GM12801 (cell line): ENCODE results near the gene ZNF33B.

Experiments
- CTCF ChIP-seq: IDR thresholded peaks from one replicate; pipeline ENCODE4 v1.5.1; 2011; ENCODE audit warnings: control low read depth; ENCODE audit not compliant: insufficient read length; ENCODE audit errors: extremely low read depth

Gene ZNF33B

GRCh38 chr10:42576338-42576737, 62.0 kb downstream of the ZNF33B start:
- no peak for TF ChIP-seq CTCF

DNA sequence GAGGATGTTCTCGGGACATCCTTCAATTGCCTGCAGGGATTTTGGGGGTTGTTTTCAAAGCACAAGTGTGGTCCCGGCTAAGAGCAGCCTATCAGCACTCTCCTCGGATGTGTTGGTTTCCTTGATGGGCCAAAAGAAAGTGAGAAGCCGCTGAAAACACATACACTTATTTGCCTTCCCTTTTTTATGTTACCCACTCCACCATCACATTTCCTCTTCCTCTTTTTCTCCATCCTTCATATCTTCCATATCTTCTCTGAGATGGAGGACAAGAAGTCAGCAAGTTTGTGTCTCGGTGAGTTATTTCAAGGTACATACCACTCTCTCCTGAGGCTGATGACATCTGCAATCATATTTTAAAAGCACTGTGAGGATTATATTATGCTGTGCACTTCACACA, 64.0 kb downstream of the ZNF33B start:
- no peak for TF ChIP-seq CTCF

DNA sequence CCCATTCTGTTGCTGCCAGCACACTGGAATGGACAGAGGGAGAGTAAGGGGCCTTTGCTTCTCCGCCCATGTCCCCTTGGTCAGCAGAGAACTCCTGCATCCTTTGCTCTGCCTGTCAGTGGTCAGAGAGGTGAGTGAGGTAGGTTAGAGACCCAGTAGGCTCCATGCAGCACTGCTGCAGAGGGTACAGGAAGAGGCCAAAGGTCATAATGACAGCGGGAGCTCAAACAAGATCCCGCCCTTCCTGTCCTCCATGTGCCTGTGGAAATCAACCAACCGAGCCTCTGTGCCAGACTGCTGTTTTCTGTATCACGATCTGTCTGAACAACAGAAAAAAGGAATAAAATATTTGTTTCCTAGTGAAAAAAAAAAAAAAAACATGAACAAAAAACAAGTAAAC, 81.4 kb downstream of the ZNF33B start:
- no peak for TF ChIP-seq CTCF

GRCh38 chr10:42553064-42553407, 85.3 kb downstream of the ZNF33B start:
- no peak for TF ChIP-seq CTCF

DNA sequence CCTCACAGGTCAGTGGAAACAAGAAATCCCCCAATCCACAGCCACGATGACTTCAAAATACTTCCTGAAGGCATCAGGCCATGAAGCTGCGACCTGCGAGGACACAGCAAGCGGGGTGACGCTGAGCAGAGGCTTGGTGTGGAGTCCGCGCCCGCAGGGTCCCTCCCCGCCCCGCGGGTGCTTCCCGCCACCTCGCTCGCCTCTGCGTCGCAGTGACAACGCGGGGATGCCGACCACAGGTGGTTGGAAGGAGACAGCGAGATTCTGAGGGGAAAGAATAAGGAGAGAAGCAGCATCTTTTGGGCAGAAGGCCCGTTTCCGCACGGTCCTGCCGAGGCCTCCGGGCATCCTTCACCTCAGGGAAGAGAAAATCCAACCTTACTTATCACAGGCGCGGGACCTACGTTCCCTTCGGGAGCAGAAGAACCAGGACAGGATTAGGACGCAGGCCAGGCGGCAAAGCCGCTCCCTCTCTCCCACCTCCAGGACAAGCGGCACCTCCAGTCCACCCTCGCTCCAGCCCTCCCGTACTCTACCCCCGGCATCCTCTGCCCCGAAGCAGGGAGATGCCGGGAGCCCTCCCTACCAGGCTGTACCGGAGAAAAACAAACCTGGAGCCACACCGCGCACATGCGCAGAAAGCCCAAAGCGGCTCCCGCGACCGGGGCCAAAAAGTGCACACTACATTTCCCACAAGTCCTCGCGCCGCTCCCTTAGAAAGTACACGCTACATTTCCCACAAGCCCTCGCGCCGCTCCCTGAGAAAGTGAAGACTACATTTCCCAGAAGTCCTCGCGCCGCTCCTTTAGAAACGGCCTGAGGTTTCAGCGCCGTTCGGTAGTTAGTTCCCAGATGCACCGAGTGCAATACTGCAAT, 85.9 kb downstream of the ZNF33B start:
- TF ChIP-seq CTCF, result no peak

DNA sequence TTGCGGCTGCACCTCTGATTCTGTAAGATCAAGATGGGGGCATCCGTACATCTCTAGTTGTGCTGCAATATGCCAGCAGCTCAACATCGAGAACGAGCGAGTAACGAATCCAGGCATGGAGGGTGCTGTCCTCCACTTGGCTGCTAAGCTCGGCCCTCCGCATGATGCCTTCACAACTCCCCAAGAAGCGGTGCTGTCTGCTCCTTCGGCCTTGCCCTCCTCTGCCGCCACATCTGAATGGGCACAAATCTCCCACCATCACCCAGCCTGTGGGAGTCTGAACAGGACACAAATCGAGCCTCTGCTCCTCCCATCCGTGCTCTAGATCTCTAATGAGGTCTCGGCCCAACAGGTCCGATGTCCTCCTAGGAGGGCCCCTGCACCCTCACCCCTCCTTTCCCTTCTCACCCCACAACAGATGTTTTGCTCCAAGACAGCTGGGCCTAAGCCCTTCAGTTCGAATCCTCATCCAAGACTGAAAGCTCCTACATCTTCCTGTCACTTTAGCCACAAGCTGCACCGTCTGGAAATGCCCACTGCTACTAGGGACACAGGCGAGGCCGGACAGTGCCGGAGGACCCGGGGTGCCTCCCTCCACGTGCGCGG, 86.7 kb downstream of the ZNF33B start:
- TF ChIP-seq CTCF, result no peak

GRCh38 chr10:42549851-42550250, 88.5 kb downstream of the ZNF33B start:
- no peak for TF ChIP-seq CTCF
